Adrenal gland (tissue), 5 donors: ENCODE measurements around the gene PAGE4.

Source experiments
- POLR2A ChIP-seq, 2 donors: fragments of 450-650 bp; IDR thresholded peaks; one replicate each; pipeline ENCODE4 v1.6.1; 2017; ENCODE audit warnings: antibody characterized with exemption in 2 of 2, mild to moderate bottlenecking in 2 of 2, moderate library complexity in 1 of 2
- TF ChIP-seq, protein P1 (sequence below), 6 experiments: fragments of 450-650 bp in 4 of 6; fragments of 200-600 bp in 2 of 6; sonication (generic) in 1 of 6; IDR thresholded peaks; 1 replicate in 5 of 6; 2 replicates in 1 of 6; pipeline versions ENCODE4 v1.5.1 to v1.8.0; 2016 to 2021; ENCODE audit warnings: antibody characterized with exemption in 6 of 6, mild to moderate bottlenecking in 2 of 6, moderate library complexity in 1 of 6
- donor health status: DM: no; HTN: no; CAD: no.

DNA sequence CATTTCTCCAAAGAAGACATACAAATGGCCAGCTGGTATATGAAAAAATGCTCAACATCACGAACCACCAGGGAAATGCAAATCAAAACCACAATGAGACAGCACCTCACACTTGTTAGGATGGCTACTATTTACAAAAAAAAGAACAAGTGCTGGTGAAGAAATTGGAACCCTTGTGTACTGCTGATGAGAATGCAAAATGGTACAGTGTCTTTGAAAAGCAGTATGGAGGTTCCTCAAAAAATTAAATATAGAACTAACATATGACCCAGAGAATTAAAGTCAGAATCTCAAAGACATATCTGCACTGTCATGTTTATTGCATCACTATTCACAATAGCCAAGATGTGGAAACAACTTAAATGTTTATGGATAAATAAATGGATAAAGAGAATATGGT, 20.9 kb downstream of the PAGE4 start:
- TF ChIP-seq POLR2A (IDR thresholded peaks at IDR 0.05) = no peak
- TF ChIP-seq, protein P1, sequence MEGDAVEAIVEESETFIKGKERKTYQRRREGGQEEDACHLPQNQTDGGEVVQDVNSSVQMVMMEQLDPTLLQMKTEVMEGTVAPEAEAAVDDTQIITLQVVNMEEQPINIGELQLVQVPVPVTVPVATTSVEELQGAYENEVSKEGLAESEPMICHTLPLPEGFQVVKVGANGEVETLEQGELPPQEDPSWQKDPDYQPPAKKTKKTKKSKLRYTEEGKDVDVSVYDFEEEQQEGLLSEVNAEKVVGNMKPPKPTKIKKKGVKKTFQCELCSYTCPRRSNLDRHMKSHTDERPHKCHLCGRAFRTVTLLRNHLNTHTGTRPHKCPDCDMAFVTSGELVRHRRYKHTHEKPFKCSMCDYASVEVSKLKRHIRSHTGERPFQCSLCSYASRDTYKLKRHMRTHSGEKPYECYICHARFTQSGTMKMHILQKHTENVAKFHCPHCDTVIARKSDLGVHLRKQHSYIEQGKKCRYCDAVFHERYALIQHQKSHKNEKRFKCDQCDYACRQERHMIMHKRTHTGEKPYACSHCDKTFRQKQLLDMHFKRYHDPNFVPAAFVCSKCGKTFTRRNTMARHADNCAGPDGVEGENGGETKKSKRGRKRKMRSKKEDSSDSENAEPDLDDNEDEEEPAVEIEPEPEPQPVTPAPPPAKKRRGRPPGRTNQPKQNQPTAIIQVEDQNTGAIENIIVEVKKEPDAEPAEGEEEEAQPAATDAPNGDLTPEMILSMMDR (IDR thresholded peaks at IDR 0.05) = no peak
